Femur (tissue), 1 donor: ENCODE measurements around the gene ABHD6.
"Not testable (repeated sequence)": the region's sequence is repeated elsewhere in the genome, so short reads cannot be mapped to it uniquely, and the experiment has no call there.

Experiments used
- DNase-seq: peaks from one replicate; pipeline ENCODE4 v3.0.0-alpha.2; 2017

ABHD6 gene

DNA sequence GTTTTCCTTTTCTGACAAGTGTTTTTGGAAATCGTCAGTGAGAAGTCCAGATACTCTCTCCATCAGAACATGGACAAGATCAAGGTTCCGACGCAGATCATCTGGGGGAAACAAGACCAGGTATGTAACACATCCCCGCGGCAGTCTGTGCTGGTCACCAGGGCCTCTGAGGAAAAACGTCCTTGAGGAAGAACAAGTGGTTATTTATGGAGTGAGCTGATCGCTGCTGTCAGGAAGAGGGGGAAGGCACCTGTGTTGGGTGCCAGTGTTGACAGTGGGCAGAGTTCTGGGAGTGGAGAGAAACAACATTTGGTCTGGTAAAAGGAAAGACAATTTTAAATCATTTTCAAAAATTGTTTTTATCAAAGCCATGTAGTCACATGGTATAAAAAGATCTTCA lies 47.7 kb downstream of the ABHD6 start:
- no peak for DNase-seq

DNA sequence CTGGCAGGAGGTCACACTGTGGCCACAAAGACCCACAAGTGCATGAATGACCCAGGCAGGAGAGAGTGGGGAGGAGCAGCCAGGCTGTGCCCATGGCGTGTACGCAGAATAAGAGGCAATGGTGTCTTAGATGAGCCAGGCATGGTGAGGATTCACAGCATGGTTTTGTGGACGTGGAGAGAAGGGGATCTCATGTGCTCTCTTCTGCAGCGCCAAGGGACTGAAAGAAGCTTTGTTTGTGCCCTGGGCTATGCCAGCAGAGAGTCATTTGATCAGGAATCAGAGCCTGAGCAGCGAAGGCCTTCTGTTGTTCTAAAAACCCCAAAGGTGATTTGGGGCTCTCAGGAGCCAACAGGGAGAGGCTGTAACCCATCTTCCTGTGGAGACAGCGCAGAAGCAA lies 49.8 kb downstream of the ABHD6 start:
- DNase-seq, result no peak

DNA sequence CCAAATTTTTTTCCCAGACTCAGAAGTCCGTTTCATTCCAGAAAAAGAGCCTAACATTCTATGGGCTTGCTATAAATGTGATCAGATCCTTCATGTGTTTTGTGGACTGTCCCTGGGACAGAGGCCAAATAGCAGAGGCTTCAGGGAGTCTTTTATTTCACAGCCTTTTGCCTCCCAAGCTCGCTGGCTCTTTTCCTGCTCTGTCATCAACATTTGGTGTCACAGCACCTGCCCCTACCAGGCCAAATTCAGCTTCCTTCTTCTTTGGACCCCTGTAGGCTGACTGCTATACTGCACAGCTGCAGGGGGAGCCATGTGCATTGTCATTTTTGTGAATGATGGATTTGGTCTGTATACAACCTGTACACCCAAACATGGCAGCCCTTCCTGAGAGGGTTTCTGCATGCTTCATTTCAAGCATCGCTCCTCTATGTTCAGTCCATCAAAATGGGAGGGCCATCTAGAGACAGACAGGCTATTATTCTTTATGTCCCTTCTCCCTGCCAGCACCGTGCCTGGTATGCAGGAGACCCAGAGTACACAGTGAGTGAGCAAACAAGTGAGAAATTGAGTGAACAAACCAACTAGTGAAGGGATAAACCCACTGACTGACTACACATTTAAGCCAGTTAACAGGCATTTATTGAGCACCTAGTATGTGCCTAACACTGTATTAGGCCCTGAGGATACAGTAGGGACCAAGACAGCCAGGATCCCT lies 50.6 kb downstream of the ABHD6 start:
- peak; percentile 50 for DNase-seq

DNA sequence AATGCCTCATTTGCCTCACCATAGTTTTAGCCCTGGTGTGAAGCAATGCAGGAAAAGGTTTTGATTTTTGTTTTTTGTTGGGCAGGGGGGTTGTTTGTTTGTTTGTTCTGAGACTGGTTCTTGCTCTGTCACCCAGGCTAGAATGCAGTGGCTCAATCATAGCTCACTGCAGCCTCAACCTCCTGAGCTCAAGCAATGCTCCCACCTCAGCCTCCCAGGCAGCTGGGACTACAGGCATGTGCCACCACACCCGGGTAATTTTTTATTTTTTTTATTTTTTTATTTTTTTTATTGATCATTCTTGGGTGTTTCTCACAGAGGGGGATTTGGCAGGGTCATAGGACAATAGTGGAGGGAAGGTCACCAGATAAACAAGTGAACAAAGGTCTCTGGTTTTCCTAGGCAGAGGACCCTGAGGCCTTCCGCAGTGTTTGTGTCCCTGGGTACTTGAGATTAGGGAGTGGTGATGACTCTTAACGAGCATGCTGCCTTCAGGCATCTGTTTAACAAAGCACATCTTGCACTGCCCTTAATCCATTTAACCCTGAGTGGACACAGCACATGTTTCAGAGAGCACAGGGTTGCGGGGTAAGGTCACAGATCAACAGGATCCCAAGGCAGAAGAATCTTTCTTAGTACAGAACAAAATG lies 51.5 kb downstream of the ABHD6 start:
- not testable (repeated sequence) for DNase-seq

DNA sequence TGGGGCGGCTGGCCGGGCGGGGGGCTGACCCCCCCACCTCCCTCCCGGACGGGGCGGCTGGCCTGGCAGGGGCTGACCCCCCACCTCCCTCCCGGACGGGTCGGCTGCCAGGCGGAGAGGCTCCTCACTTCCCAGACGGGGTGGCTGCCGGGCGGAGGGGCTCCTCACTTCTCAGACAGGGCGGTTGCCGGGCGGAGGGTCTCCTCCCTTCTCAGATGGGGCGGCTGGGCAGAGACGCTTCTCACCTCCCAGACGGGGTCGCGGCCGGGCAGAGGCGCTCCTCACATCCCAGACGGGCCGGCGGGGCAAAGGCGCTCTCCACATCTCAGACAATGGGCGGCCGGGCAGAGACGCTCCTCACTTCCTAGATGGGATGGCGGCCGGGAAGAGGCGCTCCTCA lies 52.9 kb downstream of the ABHD6 start:
- not testable (repeated sequence) for DNase-seq

DNA sequence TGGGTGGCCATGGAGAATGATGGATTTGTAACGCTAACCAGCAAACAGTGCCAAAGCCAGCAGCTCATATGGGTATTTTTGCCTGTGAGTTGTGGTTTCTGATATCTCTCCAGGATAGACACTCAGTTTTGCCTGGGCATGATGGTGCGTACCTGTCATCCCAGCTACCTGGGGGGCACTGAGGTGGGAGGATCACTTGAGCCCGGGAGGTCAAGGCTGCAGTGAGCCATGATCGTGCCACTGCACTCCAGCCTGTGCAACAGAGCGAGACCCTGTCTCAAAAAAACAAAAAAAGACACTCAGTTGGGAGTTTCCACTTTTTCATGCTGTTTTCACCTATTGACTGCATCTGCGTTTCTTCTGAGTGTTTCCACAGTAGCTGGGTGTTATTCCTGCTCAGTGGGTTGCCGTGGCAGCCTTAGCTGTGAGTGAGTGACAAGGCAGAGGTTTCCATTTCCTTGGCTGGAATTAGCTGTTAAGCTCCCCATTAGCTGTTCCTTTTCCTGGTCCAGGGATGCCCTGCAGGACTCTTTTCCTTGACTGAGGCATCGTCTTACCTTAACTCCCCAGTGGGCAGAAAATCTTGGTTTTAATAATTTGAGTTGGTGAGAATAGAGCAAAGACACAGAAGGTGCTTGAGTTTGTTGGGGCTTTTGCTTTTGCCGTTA lies 54.2 kb downstream of the ABHD6 start:
- no peak for DNase-seq

DNA sequence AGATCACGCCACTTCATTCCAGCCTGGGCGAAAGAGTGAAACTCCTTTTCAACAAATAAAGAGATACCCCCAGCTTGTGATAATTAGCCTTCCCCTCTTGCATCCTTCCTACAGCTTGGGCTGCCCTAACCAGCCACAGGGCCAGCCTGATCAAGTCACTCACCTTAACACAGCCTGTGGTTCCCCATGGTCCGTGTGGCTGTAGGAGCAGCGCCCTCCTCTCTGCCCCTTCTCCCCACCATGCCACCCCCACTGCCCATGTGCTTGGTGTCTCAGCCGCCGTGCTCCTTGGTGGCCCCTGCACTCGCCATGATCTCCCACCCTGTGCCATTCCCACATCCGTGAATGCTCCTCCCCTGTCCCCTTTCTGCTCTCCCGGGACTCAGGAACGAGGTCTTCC lies 55.3 kb downstream of the ABHD6 start:
- no peak for DNase-seq

DNA sequence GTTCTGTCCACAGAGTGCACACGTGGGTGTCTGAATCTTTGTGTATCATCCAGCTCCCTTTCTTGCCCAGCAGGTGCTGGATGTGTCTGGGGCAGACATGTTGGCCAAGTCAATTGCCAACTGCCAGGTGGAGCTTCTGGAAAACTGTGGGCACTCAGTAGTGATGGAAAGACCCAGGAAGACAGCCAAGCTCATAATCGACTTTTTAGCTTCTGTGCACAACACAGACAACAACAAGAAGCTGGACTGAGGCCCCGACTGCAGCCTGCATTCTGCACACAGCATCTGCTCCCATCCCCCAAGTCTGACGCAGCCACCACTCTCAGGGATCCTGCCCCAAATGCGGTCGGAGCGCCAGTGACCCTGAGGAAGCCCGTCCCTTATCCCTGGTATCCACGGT lies 55.9 kb downstream of the ABHD6 start:
- no peak for DNase-seq

DNA sequence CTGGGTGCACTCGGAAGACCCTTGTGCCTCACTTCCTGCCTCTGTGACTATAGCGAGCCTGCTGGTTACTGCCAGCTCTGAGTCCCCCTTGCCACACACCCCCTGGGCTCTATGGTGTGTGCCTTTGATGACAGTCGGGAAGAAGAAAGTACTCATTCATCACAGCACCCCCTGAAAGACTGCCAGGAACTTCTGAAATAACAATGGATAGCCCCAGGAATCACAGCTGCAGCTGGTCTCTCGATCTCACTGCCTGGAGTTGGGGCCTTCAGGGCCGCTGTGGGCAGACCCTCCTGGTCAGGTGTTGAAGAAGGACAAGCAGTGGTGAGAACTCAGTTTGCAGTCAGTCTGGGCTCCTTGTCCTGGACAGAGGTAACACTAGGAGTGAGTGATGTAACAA lies 58.7 kb downstream of the ABHD6 start:
- DNase-seq, result no peak

DNA sequence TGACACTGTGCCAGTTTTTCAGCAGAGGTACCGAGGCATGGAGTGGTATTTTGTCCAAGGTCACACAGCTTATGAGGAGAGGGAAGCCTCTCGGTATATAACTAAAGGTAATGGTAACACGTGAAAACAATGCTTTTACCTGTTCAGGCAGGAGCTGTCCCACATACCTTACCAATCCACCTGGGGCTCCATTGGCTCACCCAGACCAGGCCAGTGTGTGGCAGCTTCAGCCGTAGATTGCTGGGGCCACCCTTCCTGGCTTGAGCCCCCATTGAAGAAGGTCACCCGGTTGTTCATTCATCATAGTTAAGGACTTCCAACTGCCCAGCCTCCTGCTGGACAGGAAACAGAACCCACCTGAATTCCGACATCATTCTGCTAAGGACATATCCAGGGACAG lies 59.3 kb downstream of the ABHD6 start:
- no peak for DNase-seq

DNA sequence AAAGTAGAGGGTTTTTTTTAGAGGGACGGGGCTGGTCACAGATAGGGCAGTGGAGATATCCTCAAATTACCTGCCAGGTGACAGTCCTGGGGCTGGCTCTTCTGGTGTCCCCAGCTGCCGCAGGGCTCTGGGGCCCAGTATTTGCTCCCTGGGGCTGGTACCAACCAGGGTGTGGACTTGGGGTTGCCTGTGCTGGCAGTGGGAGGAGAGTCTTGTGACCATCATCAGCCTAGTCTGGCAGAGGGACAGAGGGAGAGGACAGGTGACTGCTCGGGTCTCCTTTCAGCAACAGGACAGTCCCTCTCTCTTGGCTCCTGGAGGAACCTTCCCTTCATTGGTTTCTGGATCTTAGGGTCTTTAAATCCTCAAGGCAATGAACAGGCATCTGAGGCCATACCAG lies 60.6 kb downstream of the ABHD6 start:
- no peak for DNase-seq

DNA sequence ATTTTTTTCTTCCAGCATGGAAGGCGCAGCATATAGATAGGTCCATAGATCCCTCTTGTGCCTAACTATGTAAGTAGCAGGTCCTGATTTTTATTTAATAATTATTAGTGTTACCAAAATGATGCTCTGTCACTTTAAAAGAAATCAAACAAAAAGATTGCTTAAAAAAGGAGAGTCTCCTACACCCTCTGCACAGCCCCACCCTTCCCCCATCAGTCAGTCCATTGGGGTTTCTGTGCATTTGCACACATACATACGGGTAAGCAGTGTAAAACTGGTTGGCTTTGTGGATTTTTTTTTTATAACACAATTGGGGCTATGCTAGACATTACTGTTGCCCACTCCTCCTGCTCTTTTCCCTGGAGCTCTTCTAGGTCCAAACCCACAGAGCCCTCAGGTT lies 61.5 kb downstream of the ABHD6 start:
- DNase-seq, result no peak

DNA sequence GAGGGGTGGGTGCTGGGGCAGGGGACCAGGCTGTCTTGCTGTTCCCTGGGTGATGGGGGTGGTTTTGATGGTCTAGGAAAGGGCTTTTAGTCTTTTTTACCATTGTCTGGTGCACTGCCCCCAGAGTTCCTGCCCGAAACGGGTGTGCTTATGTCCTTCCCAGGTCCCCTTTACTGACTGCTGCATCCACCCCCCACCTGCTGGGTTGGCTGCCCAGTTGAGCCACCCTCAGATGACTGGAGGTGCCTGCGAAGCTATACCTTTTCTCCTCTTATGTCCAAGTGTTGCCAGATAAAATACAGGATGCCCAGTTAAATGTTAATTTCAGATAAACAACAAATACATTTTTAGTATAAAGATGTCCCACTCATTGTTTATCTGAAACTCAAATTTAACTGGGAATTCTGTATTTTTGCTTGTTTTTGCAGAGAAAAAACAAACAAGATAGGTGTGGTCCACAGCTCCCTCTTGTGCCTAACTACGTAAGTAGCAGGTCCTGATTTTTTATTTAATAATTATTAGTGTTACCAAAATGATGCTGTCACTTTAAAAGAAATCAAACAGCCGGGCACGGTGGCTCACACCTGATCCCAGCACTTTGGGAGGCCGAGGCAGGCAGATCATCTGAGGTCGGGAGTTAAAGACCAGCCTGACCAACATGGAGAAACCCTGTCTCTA lies 62.4 kb downstream of the ABHD6 start:
- no peak for DNase-seq

DNA sequence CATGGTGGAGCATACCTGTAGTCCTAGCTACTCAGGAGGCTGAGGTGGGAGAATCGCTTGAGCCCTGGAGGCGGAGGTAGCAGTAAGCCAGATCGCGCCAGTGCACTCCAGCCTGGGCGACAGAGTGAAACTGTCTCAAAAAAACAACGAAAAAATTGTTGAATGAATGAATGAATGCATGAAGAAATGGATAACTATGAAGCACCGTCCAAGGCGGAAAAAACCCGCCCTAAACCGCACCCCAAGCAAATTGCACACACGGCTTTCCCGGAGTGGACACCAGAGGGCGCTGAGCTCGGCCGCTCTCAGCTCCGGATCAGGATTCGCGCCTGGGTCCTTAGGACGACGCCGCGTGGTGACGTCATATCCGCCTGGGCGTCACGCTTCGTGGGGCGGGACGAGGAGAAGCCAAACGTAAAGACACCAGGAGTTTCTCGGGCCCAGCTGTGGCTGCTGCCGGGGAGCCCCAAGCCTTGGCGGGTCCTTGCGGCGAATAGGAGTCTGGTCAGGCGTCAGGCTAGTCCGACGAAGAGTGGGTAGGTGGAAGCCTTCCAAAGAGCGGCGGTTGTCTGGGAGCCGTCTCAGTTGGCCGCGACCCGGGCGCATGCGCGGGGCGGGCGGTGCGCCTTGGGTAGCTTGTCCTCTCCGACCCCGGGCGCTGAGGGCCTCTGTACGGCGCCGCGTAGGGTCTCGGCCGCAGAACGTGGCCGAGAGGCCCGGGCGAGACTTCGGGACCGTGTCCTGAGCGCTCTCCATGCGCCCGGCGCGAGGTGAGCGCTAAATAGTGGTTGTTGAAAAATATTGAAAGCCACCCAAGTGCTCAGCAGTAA lies 68.5 kb downstream of the ABHD6 start, which contains the start of the genes HTD2 and RPP14:
Gene HTD2 (plus strand): TSS at position 639 of the 830 bp plus-strand sequence. CDS start 11,094 bp downstream, outside the sequence.
Gene RPP14 (plus strand): TSS at position 364 of the 830 bp plus-strand sequence. CDS start 4,085 bp downstream, outside the sequence.
- DNase-seq, result peak; percentile 99

DNA sequence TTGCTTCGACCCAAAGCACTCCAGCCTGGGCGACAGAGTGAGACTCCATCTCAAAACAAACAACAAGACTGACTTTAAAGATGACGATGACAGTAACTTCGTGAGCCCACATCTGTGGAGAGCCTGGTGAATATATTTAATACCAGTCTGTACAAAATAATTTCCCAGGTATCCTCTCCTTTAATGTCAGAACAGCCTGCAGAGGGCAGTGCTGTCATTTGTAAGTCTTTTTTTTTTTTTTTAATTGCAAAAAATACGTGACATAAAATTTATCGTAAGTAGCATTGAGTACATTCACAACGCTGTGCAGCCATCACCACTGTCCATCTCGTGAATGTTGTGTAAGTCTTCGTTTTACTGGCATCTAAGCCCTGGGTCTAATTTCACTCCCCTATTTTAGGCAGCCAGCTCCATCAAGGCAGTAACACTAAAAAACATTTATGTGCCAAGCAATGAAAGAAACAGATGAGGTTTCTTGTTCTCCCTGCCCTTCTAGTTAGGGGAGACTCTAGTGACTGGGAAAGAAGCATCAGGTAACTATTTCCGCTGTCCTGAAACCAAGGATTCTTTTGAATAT lies 70.1 kb downstream of the ABHD6 start:
- no peak for DNase-seq

DNA sequence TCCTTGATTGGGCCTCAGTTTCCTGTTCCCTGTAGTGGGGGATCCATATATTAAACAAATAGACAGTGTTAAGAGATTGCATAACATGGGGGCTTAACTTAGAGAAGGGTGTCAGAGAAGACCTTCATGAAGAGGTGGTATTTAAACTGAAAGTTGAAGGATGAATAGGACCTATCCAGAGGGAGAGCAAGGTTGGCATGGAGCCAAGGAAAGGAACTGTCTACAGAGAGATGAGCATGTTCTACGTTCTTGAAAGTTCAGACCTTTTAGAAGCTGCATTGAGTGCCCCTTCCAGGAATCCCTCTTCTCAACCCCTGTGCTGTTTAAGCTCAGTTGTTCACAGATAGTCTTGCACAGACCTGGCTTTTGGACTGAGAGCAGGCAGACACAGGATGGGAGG lies 71.1 kb downstream of the ABHD6 start:
- DNase-seq, result no peak

DNA sequence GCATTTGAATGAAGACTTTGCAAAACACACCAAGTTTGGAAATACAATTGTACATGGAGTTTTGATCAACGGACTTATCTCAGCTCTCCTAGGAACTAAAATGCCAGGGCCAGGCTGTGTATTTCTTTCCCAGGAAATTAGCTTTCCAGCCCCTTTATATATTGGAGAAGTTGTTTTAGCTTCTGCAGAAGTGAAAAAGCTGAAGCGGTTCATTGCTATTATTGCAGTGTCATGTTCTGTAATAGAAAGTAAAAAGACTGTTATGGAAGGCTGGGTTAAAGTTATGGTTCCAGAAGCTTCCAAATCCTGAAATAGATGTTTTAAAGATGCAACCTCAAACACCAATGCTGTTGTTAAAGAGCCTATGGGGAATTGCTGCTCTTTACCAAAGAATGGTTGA lies 80.2 kb downstream of the ABHD6 start:
- no peak for DNase-seq

DNA sequence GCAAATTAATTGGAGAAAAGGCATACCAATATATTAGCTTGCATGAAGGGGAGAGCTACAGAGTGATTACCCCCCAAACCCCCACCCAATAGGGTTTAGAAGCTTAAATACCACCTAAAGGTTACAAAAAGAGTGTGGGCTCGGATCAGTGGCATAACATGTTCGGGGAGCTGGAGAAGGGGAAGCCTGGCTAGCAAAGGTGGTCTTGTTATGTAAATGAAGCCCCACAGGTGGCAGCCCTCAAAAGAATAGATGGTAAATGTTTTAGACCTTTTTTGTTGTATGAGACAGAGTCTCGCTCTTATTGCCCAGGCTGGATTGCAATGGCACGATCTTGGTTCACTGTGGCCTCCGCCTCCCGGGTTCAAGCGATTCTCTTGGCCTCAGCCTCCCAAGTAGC lies 84.2 kb downstream of the ABHD6 start:
- no peak for DNase-seq

DNA sequence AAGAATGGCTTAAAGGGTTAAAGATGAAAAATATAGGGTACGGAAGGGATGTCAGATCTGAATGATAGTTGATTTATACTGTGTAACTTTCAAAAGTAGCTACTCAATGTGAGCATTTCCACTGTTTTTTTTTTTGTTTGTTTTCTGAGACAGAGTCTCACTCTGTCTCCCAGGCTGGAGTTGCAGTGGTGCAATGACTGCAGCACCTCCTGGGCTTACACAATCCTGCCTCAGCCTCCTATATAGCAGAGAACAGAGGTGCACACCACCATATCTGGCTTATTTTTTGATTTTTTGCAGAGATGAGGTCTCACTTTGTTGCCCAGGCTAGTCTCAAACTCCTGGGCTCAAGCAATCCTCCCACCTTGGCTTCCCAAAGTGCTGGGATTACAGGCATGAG lies 85.2 kb downstream of the ABHD6 start:
- DNase-seq, result no peak

DNA sequence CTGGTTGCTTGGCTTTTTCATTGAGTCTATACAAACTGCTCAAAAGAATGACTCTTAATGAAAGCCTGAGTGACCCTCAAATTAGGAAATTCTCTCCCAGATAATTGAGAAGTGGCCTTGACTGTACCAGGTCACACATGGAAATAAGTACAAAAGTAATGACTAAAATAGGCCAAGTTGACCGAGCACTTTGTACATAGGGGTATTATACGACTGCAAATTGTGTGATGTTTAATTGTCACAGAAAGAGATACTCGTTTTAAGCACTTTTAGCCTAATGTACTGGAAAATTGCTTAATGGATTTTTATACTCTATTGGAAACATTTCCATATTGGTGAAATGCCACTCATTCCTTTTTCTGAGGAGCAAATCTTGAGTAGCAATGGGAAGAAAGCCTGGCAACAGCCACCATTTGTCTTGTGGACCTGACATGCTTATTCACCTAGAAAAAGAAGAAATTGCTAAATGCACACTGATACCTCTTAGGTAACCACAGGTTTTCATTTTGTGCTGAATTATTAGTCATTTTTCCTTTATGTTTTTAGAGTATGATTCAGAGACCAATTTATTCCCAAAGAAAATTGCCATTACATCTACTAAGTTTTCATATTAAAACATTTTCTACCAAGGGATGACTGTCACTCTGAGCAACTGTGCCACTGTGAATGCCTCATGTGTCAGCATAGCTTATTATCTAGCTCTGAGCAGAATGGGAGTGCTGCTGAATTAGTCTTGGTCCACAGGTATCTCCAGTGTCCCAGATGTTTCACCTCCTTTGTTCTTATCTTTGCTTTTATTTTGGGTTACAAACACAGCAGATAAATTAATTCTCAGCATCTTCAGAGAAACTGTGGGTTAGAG lies 86.2 kb downstream of the ABHD6 start:
- DNase-seq, result no peak
